CD4-positive, alpha-beta T cell (primary cell): ENCODE results near the gene PLIN4. TPM values are rescaled to one million over a fixed set of nuclear protein-coding genes. Genes with fewer than 3 reads are reported as not detected.
A peak's percentile ranks its signal among the peaks of the same experiment; 100 is the strongest.

Source experiments
- ATAC-seq: fragments of 200-7000 bp; cut with Tn5 transposase; one replicate; pipeline ENCODE4 v1.10.0; 2022; ENCODE audit warnings: mild to moderate bottlenecking; ENCODE audit not compliant: poor library complexity
- CTCF ChIA-PET: fragments of 350-600 bp; sonication (Branson Sonifier 250); formaldehyde crosslinking; loops from one replicate; lab custom pipeline; 2021; ENCODE audit warnings: antibody characterized with exemption, inconsistent platforms; lab: Charles Lee
- POLR2A ChIA-PET: fragments of 350-600 bp; sonication (Branson Sonifier 250); formaldehyde crosslinking; loops from one replicate; lab custom pipeline; 2021; ENCODE audit warnings: antibody characterized with exemption, inconsistent platforms; lab: Charles Lee
- DNase-seq, 14 experiments: peaks; one replicate each; pipeline ENCODE4 v3.0.0-alpha.2; 2013 to 2020; ENCODE audit warnings: mixed read lengths in 2 of 14
- H3K27ac ChIP-seq, 2 donors: one replicate each; pipeline versions ENCODE4 v1.5.1 to v1.7.0; 2013; ENCODE audit warnings: low read length in 2 of 2, low read depth in 1 of 2, mild to moderate bottlenecking in 1 of 2
- H3K27me3 ChIP-seq, 2 experiments: 1 replicate in 1 of 2; 2 replicates in 1 of 2; pipeline versions ENCODE4 v1.6.1 to v1.7.0; 2013; ENCODE audit warnings: low read length in 2 of 2, control low read depth in 1 of 2, mild to moderate bottlenecking in 1 of 2, moderate library complexity in 1 of 2; ENCODE audit not compliant: insufficient read depth in 2 of 2, control insufficient read depth in 1 of 2
- H3K36me3 ChIP-seq: one replicate; pipeline ENCODE4 v1.6.1; 2013; ENCODE audit warnings: low read length, control low read depth; ENCODE audit not compliant: insufficient read depth
- H3K4me1 ChIP-seq: one replicate; pipeline ENCODE4 v1.6.1; 2013; ENCODE audit warnings: low read length, control low read depth; ENCODE audit not compliant: insufficient read depth
- H3K4me3 ChIP-seq: one replicate; pipeline ENCODE4 v1.5.1; 2013; ENCODE audit warnings: mild to moderate bottlenecking, low read length, moderate library complexity
- H3K9me3 ChIP-seq, 2 experiments: 1 replicate in 1 of 2; 2 replicates in 1 of 2; pipeline versions ENCODE4 v1.6.1 to v1.7.0; 2013; ENCODE audit warnings: low read length in 2 of 2, mild to moderate bottlenecking in 2 of 2, control low read depth in 1 of 2, moderate library complexity in 1 of 2; ENCODE audit not compliant: control insufficient read depth in 1 of 2, insufficient read depth in 1 of 2
- H3K27ac Mint-ChIP-seq: one replicate; pipeline ENCODE4 v1.8.0; 2020; ENCODE audit warnings: mixed read lengths
- H3K27me3 Mint-ChIP-seq: one replicate; pipeline ENCODE4 v1.8.0; 2021; ENCODE audit warnings: mixed read lengths
- H3K36me3 Mint-ChIP-seq: one replicate; pipeline ENCODE4 v1.8.0; 2021; ENCODE audit warnings: low read depth, mixed read lengths
- H3K4me1 Mint-ChIP-seq: one replicate; pipeline ENCODE4 v1.8.0; 2021; ENCODE audit warnings: low read depth, mixed read lengths
- H3K4me3 Mint-ChIP-seq: one replicate; pipeline ENCODE4 v1.8.0; 2020; ENCODE audit warnings: mild to moderate bottlenecking, mixed read lengths
- H3K9me3 Mint-ChIP-seq: one replicate; pipeline ENCODE4 v1.8.0; 2020; ENCODE audit warnings: mixed read lengths
- CTCF ChIP-seq: fragments of 200-600 bp; IDR thresholded peaks from one replicate; pipeline ENCODE4 v1.8.0; 2022; ENCODE audit warnings: antibody characterized with exemption, mild to moderate bottlenecking
- intact Hi-C, 2 experiments: fragments of 100-400 bp; cut with DNase I in 1 of 2; cut with micrococcal nuclease in 1 of 2; formaldehyde crosslinking; loops; one replicate each; pipeline versions ENCODE4 v1.15.1 to v1.9.0; 2023 to 2025; cut with DNase I, micrococcal nuclease
- total RNA-seq, 174 experiments: library from RNA in 2 of 174; stranded (reverse) in 2 of 174; gene quantifications; one replicate each; pipeline ENCODE4 v1.2.3 and lab custom pipeline; 2021 to 2026

The PLIN4 gene
- total RNA-seq, 2 experiments from 2014 or later, result not detected

DNA sequence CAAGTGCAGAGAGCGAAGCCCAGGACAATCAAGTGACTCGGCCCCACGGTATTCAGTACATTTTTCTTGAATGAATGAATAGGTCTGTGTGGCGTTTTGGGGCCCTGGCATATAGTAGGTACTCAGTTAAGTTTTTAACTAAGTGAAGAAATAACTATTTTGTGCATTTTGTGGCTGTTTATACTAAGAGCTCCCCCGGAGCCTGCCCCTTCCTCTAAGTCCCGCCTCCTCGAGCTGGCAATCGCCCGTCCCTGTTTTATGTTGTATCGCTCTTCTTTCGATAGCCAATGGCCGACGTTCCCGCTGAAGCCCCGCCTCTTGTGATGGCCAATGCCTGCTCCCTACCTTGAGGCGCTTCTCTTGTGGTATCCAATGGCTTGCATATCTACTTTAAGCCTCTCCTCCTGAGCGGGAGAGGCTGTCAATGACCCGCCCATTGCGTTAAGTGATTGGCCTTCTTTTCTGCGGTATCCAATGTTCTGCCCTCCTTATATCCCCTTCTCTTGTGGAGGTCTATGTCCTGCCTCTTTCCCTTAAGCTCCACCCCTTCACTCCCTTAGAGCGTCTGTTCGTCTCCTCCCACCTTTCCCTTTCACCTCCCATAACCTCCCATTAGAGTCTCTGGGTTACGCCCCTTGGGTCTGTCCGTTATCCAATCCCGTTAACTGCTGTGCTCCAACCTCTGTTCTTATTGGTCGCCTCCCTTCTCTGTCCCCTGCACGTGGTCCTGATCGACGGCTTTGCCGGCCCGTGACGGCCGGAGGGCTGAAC is 46.7 kb downstream of the PLIN4 start:
- DNase-seq (peak; percentile 92 to 100 (median 96)), ATAC-seq (peak; percentile 84)
- peaks cover 3% of the 10 kb centered on the region for H3K36me3 Mint-ChIP-seq
- Histone ChIP-seq H3K36me3 (peaks cover 8% of the 10 kb centered on the region), H3K9me3 (no peaks in the 10 kb centered on the region), H3K27me3 (no peaks in the 10 kb centered on the region), H3K4me3 (peak overlapping the region; percentile 64), H3K4me1 (peaks cover 35% of the 10 kb centered on the region), H3K27ac (peak overlapping the region; percentile 71 to 72)
- H3K4me3 Mint-ChIP-seq, result no peak overlapping the region
- peaks cover 22% of the 10 kb centered on the region for H3K4me1 Mint-ChIP-seq
- intact Hi-C loops, result loop anchor here (1.0 to 10.0 kb wide), 9 partner anchors 10 to 323 kb away; partner anchors contain the start of genes CHAF1A (in 2 of the 2), UBXN6 (in 2 of the 2), YJU2 (in 2 of the 2) and FEM1A (in 1 of the 2)
- CTCF ChIA-PET, result interaction anchor here (0.6 to 1.3 kb wide), 6 partner anchors 52 to 484 kb away, joined by 3 to 4 read pairs (median 3); partner anchors contain the start of genes SH3GL1 and YJU2
- H3K27me3 Mint-ChIP-seq, result no peaks in the 10 kb centered on the region
- POLR2A ChIA-PET, result interaction anchor here (0.7 to 1.9 kb wide), 20 partner anchors 11 to 1433 kb away, joined by 3 to 36 read pairs (median 5); partner anchors contain the start of genes CHAF1A, DUS3L, EEF2 and FEM1A
- no peak for TF ChIP-seq CTCF
- H3K9me3 Mint-ChIP-seq, result no peaks in the 10 kb centered on the region
- H3K27ac Mint-ChIP-seq, result no peak overlapping the region

GRCh38 chr19:4467835-4468234 is 50.5 kb downstream of the PLIN4 start:
- no peaks in the 10 kb centered on the region for H3K9me3 ChIP-seq
- intact Hi-C loops, result no loop called here
- H3K27ac ChIP-seq, result no peak overlapping the region
- no peak overlapping the region for H3K4me3 Mint-ChIP-seq
- H3K4me3 ChIP-seq, result no peak overlapping the region
- no peak for TF ChIP-seq CTCF
- H3K4me1 ChIP-seq, result peaks cover 13% of the 10 kb centered on the region
- POLR2A ChIA-PET, result no interaction called here
- no peak for DNase-seq
- no peaks in the 10 kb centered on the region for H3K36me3 Mint-ChIP-seq
- H3K4me1 Mint-ChIP-seq, result peaks cover 5% of the 10 kb centered on the region
- no peak overlapping the region for H3K27ac Mint-ChIP-seq
- no peaks in the 10 kb centered on the region for H3K27me3 Mint-ChIP-seq
- no peak for ATAC-seq
- no peaks in the 10 kb centered on the region for H3K36me3 ChIP-seq
- no peaks in the 10 kb centered on the region for H3K9me3 Mint-ChIP-seq
- H3K27me3 ChIP-seq, result no peaks in the 10 kb centered on the region
- CTCF ChIA-PET, result no interaction called here

GRCh38 chr19:4464815-4465581 is 53.3 kb downstream of the PLIN4 start:
- intact Hi-C loops, result no loop called here
- POLR2A ChIA-PET, result no interaction called here
- no peaks in the 10 kb centered on the region for H3K4me1 ChIP-seq

More at GRCh38 chr19:4464815-4465581, 53.3 kb downstream of the PLIN4 start:
- no peak for TF ChIP-seq CTCF
- no peaks in the 10 kb centered on the region for H3K9me3 Mint-ChIP-seq
- H3K27ac Mint-ChIP-seq, result no peak overlapping the region
- no peak overlapping the region for H3K4me3 ChIP-seq
- no peak overlapping the region for H3K4me3 Mint-ChIP-seq
- DNase-seq (no peak), ATAC-seq (no peak)
- CTCF ChIA-PET, result no interaction called here
- H3K27ac ChIP-seq, result no peak overlapping the region
- no peaks in the 10 kb centered on the region for H3K36me3 Mint-ChIP-seq
- no peaks in the 10 kb centered on the region for H3K36me3 ChIP-seq
- H3K27me3 ChIP-seq, result no peaks in the 10 kb centered on the region
- no peaks in the 10 kb centered on the region for H3K27me3 Mint-ChIP-seq
- no peaks in the 10 kb centered on the region for H3K9me3 ChIP-seq
- no peaks in the 10 kb centered on the region for H3K4me1 Mint-ChIP-seq
